Panc1 (cell line): ENCODE results near the gene ANKRD33B.

Experiments
- POLR2AphosphoS5 ChIP-seq: IDR thresholded peaks from 2 replicates; pipeline ENCODE4 v1.6.1; 2012; ENCODE audit warnings: mild to moderate bottlenecking, low read depth, low read length, moderate library complexity
- SIN3A ChIP-seq: IDR thresholded peaks from 2 replicates; pipeline ENCODE4 v1.6.1; 2012; ENCODE audit warnings: low read depth, mild to moderate bottlenecking, low read length, moderate library complexity, borderline replicate concordance; ENCODE audit not compliant: insufficient read depth
- TF ChIP-seq, protein P1 (sequence below), 2 experiments: IDR thresholded peaks; 2 replicates each; pipeline ENCODE4 v1.6.1; 2011 to 2012; ENCODE audit warnings: low read depth in 2 of 2, control low read depth in 1 of 2, low read length in 1 of 2, mild to moderate bottlenecking in 1 of 2, moderate library complexity in 1 of 2; ENCODE audit not compliant: insufficient read depth in 1 of 2
- TF ChIP-seq, protein P2 (sequence below): fragments of 450-650 bp; IDR thresholded peaks from 2 replicates; pipeline ENCODE4 v1.5.1; 2017; ENCODE audit warnings: mild to moderate bottlenecking

DNA sequence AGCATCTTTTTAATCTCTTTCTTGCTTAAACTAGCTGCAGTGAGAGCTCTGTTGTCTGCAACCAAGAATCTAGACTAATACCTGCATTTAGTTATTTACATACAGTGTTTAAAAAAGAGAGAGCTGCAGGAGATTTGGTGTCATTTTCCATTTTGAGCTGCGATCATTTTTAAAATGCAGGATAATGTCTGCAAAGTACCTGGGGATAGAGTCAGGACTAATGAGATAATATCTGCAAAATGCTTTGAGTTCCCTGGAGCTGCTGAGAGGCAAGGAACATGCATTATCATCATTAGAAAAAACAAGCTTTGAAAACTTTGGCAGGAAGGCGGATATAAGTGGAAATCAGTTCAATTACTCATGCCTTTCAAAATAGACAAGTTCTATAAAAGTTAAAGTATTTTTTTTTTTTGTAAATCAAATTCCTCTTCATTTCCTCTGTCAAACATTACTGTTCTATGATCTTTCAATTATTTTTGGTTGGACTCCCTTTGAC lies 21.8 kb upstream of the ANKRD33B start:
- TF ChIP-seq, protein P1, sequence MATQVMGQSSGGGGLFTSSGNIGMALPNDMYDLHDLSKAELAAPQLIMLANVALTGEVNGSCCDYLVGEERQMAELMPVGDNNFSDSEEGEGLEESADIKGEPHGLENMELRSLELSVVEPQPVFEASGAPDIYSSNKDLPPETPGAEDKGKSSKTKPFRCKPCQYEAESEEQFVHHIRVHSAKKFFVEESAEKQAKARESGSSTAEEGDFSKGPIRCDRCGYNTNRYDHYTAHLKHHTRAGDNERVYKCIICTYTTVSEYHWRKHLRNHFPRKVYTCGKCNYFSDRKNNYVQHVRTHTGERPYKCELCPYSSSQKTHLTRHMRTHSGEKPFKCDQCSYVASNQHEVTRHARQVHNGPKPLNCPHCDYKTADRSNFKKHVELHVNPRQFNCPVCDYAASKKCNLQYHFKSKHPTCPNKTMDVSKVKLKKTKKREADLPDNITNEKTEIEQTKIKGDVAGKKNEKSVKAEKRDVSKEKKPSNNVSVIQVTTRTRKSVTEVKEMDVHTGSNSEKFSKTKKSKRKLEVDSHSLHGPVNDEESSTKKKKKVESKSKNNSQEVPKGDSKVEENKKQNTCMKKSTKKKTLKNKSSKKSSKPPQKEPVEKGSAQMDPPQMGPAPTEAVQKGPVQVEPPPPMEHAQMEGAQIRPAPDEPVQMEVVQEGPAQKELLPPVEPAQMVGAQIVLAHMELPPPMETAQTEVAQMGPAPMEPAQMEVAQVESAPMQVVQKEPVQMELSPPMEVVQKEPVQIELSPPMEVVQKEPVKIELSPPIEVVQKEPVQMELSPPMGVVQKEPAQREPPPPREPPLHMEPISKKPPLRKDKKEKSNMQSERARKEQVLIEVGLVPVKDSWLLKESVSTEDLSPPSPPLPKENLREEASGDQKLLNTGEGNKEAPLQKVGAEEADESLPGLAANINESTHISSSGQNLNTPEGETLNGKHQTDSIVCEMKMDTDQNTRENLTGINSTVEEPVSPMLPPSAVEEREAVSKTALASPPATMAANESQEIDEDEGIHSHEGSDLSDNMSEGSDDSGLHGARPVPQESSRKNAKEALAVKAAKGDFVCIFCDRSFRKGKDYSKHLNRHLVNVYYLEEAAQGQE (IDR thresholded peaks at IDR 0.05; ENCODE audit: insufficient read depth in 1 of 2, low read depth in 2 of 2, low read length in 1 of 2) = no peak
- TF ChIP-seq, protein P2, sequence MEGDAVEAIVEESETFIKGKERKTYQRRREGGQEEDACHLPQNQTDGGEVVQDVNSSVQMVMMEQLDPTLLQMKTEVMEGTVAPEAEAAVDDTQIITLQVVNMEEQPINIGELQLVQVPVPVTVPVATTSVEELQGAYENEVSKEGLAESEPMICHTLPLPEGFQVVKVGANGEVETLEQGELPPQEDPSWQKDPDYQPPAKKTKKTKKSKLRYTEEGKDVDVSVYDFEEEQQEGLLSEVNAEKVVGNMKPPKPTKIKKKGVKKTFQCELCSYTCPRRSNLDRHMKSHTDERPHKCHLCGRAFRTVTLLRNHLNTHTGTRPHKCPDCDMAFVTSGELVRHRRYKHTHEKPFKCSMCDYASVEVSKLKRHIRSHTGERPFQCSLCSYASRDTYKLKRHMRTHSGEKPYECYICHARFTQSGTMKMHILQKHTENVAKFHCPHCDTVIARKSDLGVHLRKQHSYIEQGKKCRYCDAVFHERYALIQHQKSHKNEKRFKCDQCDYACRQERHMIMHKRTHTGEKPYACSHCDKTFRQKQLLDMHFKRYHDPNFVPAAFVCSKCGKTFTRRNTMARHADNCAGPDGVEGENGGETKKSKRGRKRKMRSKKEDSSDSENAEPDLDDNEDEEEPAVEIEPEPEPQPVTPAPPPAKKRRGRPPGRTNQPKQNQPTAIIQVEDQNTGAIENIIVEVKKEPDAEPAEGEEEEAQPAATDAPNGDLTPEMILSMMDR = no peak
- no peak for TF ChIP-seq POLR2AphosphoS5
- TF ChIP-seq SIN3A = no peak
